Kidney (tissue), 14 donors: ENCODE results near the gene SCMH1. TPM values are rescaled to one million over a fixed set of nuclear protein-coding genes. Genes with fewer than 3 reads are reported as not detected.

ENCODE experiments used
- DNase-seq, 5 donors: peaks; one replicate each; pipeline ENCODE4 v3.0.0-alpha.2; 2013 to 2020
- FAIRE-seq: peaks from 2 replicates; lab custom pipeline; 2012; peaks lifted over from hg19 to GRCh38; lab: Jason Lieb, UNC
- H3K27ac ChIP-seq, 2 donors: one replicate each; pipeline ENCODE4 v1.7.0; 2013; ENCODE audit warnings: low read depth in 2 of 2, low read length in 2 of 2, inconsistent platforms in 1 of 2
- H3K27me3 ChIP-seq: one replicate; pipeline ENCODE4 v1.7.1; 2013; ENCODE audit warnings: low read length, inconsistent platforms; ENCODE audit not compliant: control insufficient read depth, insufficient read depth
- H3K36me3 ChIP-seq, 3 donors: one replicate each; pipeline versions ENCODE4 v1.7.0 to v1.7.1; 2013; ENCODE audit warnings: low read length in 3 of 3, control low read depth in 1 of 3, inconsistent platforms in 1 of 3; ENCODE audit not compliant: insufficient read depth in 3 of 3, control insufficient read depth in 2 of 3
- H3K4me1 ChIP-seq, 3 donors: one replicate each; pipeline versions ENCODE4 v1.7.0 to v1.7.1; 2013; ENCODE audit warnings: low read length in 3 of 3, inconsistent platforms in 1 of 3, low read depth in 1 of 3; ENCODE audit not compliant: control insufficient read depth in 2 of 3, insufficient read depth in 2 of 3
- H3K4me3 ChIP-seq, 3 donors: one replicate each; pipeline versions ENCODE4 v1.7.0 to v1.8.1; 2013; ENCODE audit warnings: low read length in 3 of 3, control low read depth in 1 of 3, inconsistent platforms in 1 of 3
- H3K9ac ChIP-seq, 3 donors: one replicate each; pipeline versions ENCODE4 v1.7.0 to v1.7.1; 2013; ENCODE audit warnings: low read length in 3 of 3, control low read depth in 1 of 3, inconsistent platforms in 1 of 3
- H3K9me3 ChIP-seq, 3 donors: one replicate each; pipeline versions ENCODE4 v1.7.0 to v1.7.1; 2013; ENCODE audit warnings: low read length in 3 of 3, control low read depth in 1 of 3, inconsistent platforms in 1 of 3; ENCODE audit not compliant: control insufficient read depth in 2 of 3, insufficient read depth in 1 of 3
- intact Hi-C: fragments of 100-400 bp; cut with DNase I; formaldehyde crosslinking; loops from one replicate; pipeline ENCODE4 v1.11.1; 2022
- polyA plus RNA-seq: library from polyadenylated mRNA; stranded (reverse); fragments of 350-450 nt; fragmentation: Illumina TruSeq; extraction: RNeasy Lipid Tissue Mini Kit (QIAGEN cat#74804); gene quantifications from one replicate; pipeline ENCODE4 v1.2.3, GENCODE V29; 2014; ENCODE audit warnings: low read depth, low replicate concordance; ENCODE audit not compliant: insufficient read depth
- total RNA-seq: library from RNA; stranded (reverse); fragmentation: NEBNext Ultra II Directional; extraction: Animal tissue kit (Norgen Biotek cat#: 25700); gene quantifications from one replicate; pipeline ENCODE4 v1.2.1, GENCODE V29; 2021
- TF ChIP-seq, protein P1 (sequence below): IDR thresholded peaks from 3 replicates; pipeline ENCODE4 v1.5.1; 2012; ENCODE audit warnings: mild to moderate bottlenecking, moderate library complexity, borderline replicate concordance; ENCODE audit not compliant: insufficient read depth; ENCODE audit errors: extremely low read depth
- donor health status: control.
- donor health status: control.
- donor health status: control.
- donor health status: control.
- donor health status: control.
- donor health status: DM: yes; HTN: yes; CAD: no.
- donor health status: Normal renal cell carcinoma (clear cell type).

The SCMH1 gene
- total and polyA plus RNA-seq, 2 donors from 2014 or later: 26.4 to 58.3 TPM

GRCh38 chr1:41013796-41014195, 228.3 kb downstream of the SCMH1 start:
- Histone ChIP-seq H3K9ac (no peak overlapping the region), H3K4me3 (no peak overlapping the region), H3K27me3 (no peaks in the 10 kb centered on the region), H3K4me1 (peaks cover 0 to 21% (median 10%) of the 10 kb centered on the region in 3 donors), H3K36me3 (peaks cover 0 to 23% (median 19%) of the 10 kb centered on the region in 3 donors), H3K27ac (peak overlapping the region in 1 of 2 donors; percentile 5), H3K9me3 (no peaks in the 10 kb centered on the region)
- intact Hi-C loops: no loop called here
- no peak for FAIRE-seq
- TF ChIP-seq, protein P1, sequence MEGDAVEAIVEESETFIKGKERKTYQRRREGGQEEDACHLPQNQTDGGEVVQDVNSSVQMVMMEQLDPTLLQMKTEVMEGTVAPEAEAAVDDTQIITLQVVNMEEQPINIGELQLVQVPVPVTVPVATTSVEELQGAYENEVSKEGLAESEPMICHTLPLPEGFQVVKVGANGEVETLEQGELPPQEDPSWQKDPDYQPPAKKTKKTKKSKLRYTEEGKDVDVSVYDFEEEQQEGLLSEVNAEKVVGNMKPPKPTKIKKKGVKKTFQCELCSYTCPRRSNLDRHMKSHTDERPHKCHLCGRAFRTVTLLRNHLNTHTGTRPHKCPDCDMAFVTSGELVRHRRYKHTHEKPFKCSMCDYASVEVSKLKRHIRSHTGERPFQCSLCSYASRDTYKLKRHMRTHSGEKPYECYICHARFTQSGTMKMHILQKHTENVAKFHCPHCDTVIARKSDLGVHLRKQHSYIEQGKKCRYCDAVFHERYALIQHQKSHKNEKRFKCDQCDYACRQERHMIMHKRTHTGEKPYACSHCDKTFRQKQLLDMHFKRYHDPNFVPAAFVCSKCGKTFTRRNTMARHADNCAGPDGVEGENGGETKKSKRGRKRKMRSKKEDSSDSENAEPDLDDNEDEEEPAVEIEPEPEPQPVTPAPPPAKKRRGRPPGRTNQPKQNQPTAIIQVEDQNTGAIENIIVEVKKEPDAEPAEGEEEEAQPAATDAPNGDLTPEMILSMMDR: no peak
- DNase-seq: peak in 2 of 5 donors; percentile 33 to 75

DNA sequence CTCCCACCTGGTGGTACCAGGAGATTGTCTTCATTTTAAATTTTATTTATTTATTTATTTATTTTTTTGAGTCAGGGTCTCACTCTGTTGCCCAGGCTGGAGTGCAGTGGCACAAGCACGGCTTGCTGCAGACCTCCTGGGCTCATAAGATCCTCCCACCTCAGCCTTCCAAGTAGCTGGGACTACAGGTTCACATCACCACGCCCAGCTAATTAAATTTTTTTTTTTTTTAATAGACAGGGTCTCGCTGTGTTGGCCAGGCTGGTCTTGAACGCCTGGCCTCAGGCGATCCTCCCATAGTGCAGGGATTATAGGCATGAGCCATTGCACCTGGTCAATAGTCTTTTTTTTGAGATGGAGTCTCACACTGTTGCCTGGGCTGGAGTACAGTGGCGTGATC, 229.1 kb downstream of the SCMH1 start:
- Histone ChIP-seq H3K9me3 (no peaks in the 10 kb centered on the region), H3K9ac (no peak overlapping the region), H3K4me3 (no peak overlapping the region), H3K36me3 (peaks cover 0 to 26% (median 23%) of the 10 kb centered on the region in 3 donors), H3K27ac (no peak overlapping the region), H3K4me1 (peaks cover 0 to 21% (median 10%) of the 10 kb centered on the region in 3 donors), H3K27me3 (no peaks in the 10 kb centered on the region)
- DNase-seq: no peak
- intact Hi-C loops: no loop called here
- no peak for FAIRE-seq
- TF ChIP-seq, protein P1: no peak

DNA sequence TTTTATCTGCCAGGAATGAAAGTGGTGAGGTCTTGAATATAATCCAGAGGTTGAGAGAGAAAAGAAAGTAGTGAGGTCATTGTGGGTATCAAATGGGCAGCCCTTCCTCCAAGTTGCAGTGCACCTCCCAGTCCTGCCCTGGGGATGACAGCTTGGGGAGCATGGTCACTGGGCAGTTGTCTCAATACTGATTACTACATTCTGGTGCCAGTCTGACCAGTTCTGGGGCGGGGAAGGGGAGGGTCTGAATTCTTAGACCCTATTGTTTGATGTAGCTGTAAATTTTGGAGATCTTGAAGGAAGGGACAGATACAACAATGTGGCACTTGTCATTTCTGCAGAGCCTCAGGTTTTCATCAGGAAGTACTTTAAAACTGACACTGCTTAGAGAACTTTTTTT, 231.8 kb downstream of the SCMH1 start:
- no peak overlapping the region for H3K27ac ChIP-seq
- no peak overlapping the region for H3K9ac ChIP-seq
- FAIRE-seq: no peak
- no peaks in the 10 kb centered on the region for H3K27me3 ChIP-seq
- DNase-seq: no peak
- H3K4me1 ChIP-seq: peaks cover 0 to 16% (median 5%) of the 10 kb centered on the region in 3 donors
- H3K4me3 ChIP-seq: no peak overlapping the region
- TF ChIP-seq, protein P1: no peak
- intact Hi-C loops: no loop called here
- H3K36me3 ChIP-seq: peaks cover 0 to 38% (median 32%) of the 10 kb centered on the region in 3 donors
- no peaks in the 10 kb centered on the region for H3K9me3 ChIP-seq

DNA sequence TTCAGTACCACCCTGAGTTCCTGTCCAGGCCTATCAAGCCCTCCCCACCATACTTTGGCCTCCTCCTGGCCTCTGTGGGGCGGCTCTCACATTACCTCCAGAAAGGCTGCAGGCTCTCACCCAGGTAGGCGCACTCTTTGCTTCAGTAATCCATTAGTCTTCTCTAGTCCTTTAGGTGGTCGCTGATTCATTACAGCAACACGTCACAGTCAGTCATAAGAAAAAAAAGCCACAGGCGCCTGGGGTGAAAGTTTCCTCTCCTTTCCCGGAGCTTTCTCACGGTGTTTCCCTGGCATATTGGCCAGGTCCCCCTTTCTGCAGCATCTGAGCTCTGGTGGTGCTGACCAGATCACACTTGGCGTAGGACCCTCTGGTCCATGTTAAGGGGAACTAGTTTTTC, 232.6 kb downstream of the SCMH1 start:
- TF ChIP-seq, protein P1: no peak
- H3K9me3 ChIP-seq: no peaks in the 10 kb centered on the region
- no peaks in the 10 kb centered on the region for H3K27me3 ChIP-seq
- intact Hi-C loops: no loop called here
- no peak overlapping the region for H3K9ac ChIP-seq
- peaks cover 0 to 10% (median 0%) of the 10 kb centered on the region in 3 donors for H3K4me1 ChIP-seq
- H3K4me3 ChIP-seq: no peak overlapping the region
- no peak for FAIRE-seq
- no peak overlapping the region for H3K27ac ChIP-seq
- H3K36me3 ChIP-seq: peaks cover 0 to 38% (median 32%) of the 10 kb centered on the region in 3 donors
- DNase-seq: no peak
